GM12878 (cell line): ENCODE results near the gene ME2. TPM values are rescaled to one million over a fixed set of nuclear protein-coding genes. Genes with fewer than 3 reads are reported as not detected.
"Not testable (repeated sequence)": the region's sequence is repeated elsewhere in the genome, so short reads cannot be mapped to it uniquely, and the experiment has no call there.

Experiments used
- ATAC-seq: fragments of 200-7000 bp; cut with Tn5 transposase; 3 replicates; pipeline ENCODE4 v1.9.1; 2020; ENCODE audit warnings: mild to moderate bottlenecking, moderate library complexity
- BruUV-seq: library from RNA; stranded (reverse); fragments of 400-500 nt; replicated peaks from 2 replicates; lab custom pipeline; 2021; lab: Mats Ljungman, UMichigan
- CTCF ChIA-PET: fragments of 300-600 bp; sonication (Branson Sonifier 250); formaldehyde crosslinking; extraction: SDS; loops from one replicate; lab custom pipeline; 2021; ENCODE audit warnings: inconsistent platforms; lab: Yijun Ruan, JAX
- POLR2A ChIA-PET: fragments of 350-600 bp; formaldehyde crosslinking; extraction: SDS; loops from one replicate; lab custom pipeline; 2021; ENCODE audit warnings: inconsistent platforms; lab: Charles Lee
- RAD21 ChIA-PET: fragments of 300-600 bp; sonication (Branson Sonifier 250); formaldehyde crosslinking; loops from one replicate; lab custom pipeline; 2023; ENCODE audit warnings: antibody characterized with exemption; ENCODE audit not compliant: unreplicated experiment; lab: Charles Lee
- SMC1A ChIA-PET: fragments of 300-600 bp; sonication (Branson Sonifier 250); formaldehyde crosslinking; loops from one replicate; lab custom pipeline; 2023; ENCODE audit not compliant: unreplicated experiment, uncharacterized antibody; lab: Charles Lee
- DNase-seq: peaks from one replicate; pipeline ENCODE4 v3.0.0-alpha.2; 2011; ENCODE audit warnings: low read depth, low spot score
- FAIRE-seq: peaks from 3 replicates; lab custom pipeline; 2011; peaks lifted over from hg19 to GRCh38; lab: Jason Lieb, UNC
- H2AFZ ChIP-seq: 2 replicates; pipeline ENCODE4 v1.6.0; 2011; ENCODE audit warnings: low read depth, low read length, control low read depth; ENCODE audit not compliant: control insufficient read depth
- H3K27ac ChIP-seq: 2 replicates; pipeline ENCODE4 v1.5.1; 2011; ENCODE audit warnings: control low read depth; ENCODE audit not compliant: control insufficient read depth, insufficient read depth
- H3K27me3 ChIP-seq, 2 experiments: replicated peaks in 1 of 2; 2 replicates each; pipeline versions ENCODE4 v1.6.0 to v1.6.1; 2011; ENCODE audit warnings: low read length in 1 of 2; ENCODE audit not compliant: control insufficient read depth in 2 of 2, insufficient read depth in 2 of 2
- H3K36me3 ChIP-seq, 2 experiments: 2 replicates each; pipeline ENCODE4 v1.5.1; 2011; ENCODE audit warnings: low read length in 1 of 2; ENCODE audit not compliant: control insufficient read depth in 2 of 2, insufficient read depth in 2 of 2
- H3K4me1 ChIP-seq: 2 replicates; pipeline ENCODE4 v1.6.1; 2011; ENCODE audit warnings: mild to moderate bottlenecking, low read length, moderate library complexity, mixed read lengths; ENCODE audit not compliant: control insufficient read depth, insufficient read depth
- H3K4me2 ChIP-seq: 2 replicates; pipeline ENCODE4 v1.6.0; 2011; ENCODE audit warnings: control low read depth; ENCODE audit not compliant: control insufficient read depth, insufficient read depth
- H3K4me3 ChIP-seq: fragments of 200-600 bp; sonication (generic); 2 replicates; pipeline ENCODE4 v1.5.1; 2016
- H3K79me2 ChIP-seq: 2 replicates; pipeline ENCODE4 v1.6.0; 2011; ENCODE audit warnings: low read length; ENCODE audit not compliant: control insufficient read depth, insufficient read depth
- H3K9ac ChIP-seq: 2 replicates; pipeline ENCODE4 v1.8.0; 2011; ENCODE audit warnings: low read length, control low read depth, mixed read lengths; ENCODE audit not compliant: control insufficient read depth, insufficient read depth
- H3K9me3 ChIP-seq: replicated peaks from 3 replicates; pipeline ENCODE4 v1.5.1; 2011; ENCODE audit warnings: mild to moderate bottlenecking, low read length; ENCODE audit not compliant: control insufficient read depth, insufficient read depth
- H4K20me1 ChIP-seq: 2 replicates; pipeline ENCODE4 v1.6.0; 2011; ENCODE audit not compliant: control insufficient read depth, insufficient read depth
- HDGF ChIP-seq: fragments of 450-650 bp; IDR thresholded peaks from 2 replicates; pipeline ENCODE4 v1.6.1; 2016; ENCODE audit warnings: antibody characterized with exemption
- PAX5 ChIP-seq: IDR thresholded peaks from 2 replicates; pipeline ENCODE4 v1.6.1; 2011; ENCODE audit warnings: low read depth, low read length, borderline replicate concordance
- RUNX3 ChIP-seq: IDR thresholded peaks from 2 replicates; pipeline ENCODE4 v1.6.1; 2012; ENCODE audit warnings: low read length, inconsistent platforms
- WGBS: methylation state at CpG from one replicate; pipeline ENCODE4 v1.1.6; 2016; ENCODE audit warnings: low lambda C conversion rate; ENCODE audit not compliant: insufficient replicate concordance, insufficient coverage; ENCODE audit errors: missing lambda C conversion rate; 5-methylcytosine and 5-hydroxymethylcytosine counted together
- in situ Hi-C: fragments of 300-500 bp; cut with MboI; formaldehyde crosslinking; loops from 9 replicates; pipeline ENCODE4 v1.14.3; 2018; ENCODE audit warnings: mixed read lengths
- intact Hi-C: fragments of 100-400 bp; cut with micrococcal nuclease; formaldehyde crosslinking; loops from one replicate; pipeline ENCODE4 v1.14.2; 2022; ENCODE audit not compliant: unreplicated experiment
- polyA plus RNA-seq, 11 experiments: library from polyadenylated mRNA; depleted of rRNA in 4 of 11; unstranded in 6 of 11; stranded (reverse) in 5 of 11; fragments of >200 nt; fragmentation: Nextera tagmentation in 4 of 11; fragmentation: Illumina TruSeq in 1 of 11; extraction: Ambion mirVana in 4 of 11; extraction: Trizol in 1 of 11; gene quantifications; 1 replicate in 1 of 11; 2 replicates in 10 of 11; pipeline versions ENCODE4 v1.2.1 to v1.2.3, GENCODE V29; 2011 to 2016; ENCODE audit warnings: inconsistent platforms in 2 of 11, missing spikeins in 2 of 11, low read depth in 1 of 11
- total RNA-seq, 4 experiments: library from RNA; depleted of rRNA in 3 of 4; stranded (reverse); fragments of >200 nt in 3 of 4; fragmentation: Illumina TruSeq in 1 of 4; extraction: Trizol in 1 of 4; gene quantifications; 2 replicates each; pipeline versions ENCODE4 v1.2.1 to v1.2.3, GENCODE V29; 2013 to 2021
- TF ChIP-seq, protein P1 (sequence below): fragments of 450-650 bp; IDR thresholded peaks from 2 replicates; pipeline ENCODE4 v1.6.1; 2016; ENCODE audit warnings: mild to moderate bottlenecking
- TF ChIP-seq, protein P2 (sequence below): fragments of 450-650 bp; IDR thresholded peaks from 2 replicates; pipeline ENCODE4 v1.6.1; 2017; ENCODE audit warnings: mild to moderate bottlenecking
- TF ChIP-seq, protein P3 (sequence below): fragments of 450-650 bp; IDR thresholded peaks from 2 replicates; pipeline ENCODE4 v1.6.1; 2016; ENCODE audit warnings: mild to moderate bottlenecking

The ME2 gene
- total and polyA plus RNA-seq, 10 of the 15 experiments (the other 5 are each of a cell fraction or from before 2014, with no cell fraction given) = 41.3 to 155 (median 133) TPM

DNA sequence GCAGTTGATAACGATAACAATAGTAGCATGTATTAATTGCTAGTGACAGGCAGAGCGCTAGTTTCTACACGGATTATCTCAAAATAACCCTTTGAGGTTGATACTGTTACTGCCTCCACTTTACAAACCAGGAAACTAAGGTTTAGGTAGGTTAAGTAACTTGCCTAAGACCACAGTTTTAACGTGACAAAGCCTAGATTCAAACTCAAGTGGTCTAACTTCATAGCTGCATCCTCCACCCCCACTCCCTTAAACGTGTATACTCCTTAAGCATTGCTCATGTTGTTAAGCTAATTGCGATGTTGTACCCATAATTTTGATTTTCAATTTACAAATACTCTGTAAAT is 1.2 kb downstream of the ME2 start (continued):
- TF ChIP-seq, protein P1, sequence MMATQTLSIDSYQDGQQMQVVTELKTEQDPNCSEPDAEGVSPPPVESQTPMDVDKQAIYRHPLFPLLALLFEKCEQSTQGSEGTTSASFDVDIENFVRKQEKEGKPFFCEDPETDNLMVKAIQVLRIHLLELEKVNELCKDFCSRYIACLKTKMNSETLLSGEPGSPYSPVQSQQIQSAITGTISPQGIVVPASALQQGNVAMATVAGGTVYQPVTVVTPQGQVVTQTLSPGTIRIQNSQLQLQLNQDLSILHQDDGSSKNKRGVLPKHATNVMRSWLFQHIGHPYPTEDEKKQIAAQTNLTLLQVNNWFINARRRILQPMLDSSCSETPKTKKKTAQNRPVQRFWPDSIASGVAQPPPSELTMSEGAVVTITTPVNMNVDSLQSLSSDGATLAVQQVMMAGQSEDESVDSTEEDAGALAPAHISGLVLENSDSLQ = no peak
- no peak for TF ChIP-seq PAX5
- TF ChIP-seq RUNX3 = peak; percentile 47

DNA sequence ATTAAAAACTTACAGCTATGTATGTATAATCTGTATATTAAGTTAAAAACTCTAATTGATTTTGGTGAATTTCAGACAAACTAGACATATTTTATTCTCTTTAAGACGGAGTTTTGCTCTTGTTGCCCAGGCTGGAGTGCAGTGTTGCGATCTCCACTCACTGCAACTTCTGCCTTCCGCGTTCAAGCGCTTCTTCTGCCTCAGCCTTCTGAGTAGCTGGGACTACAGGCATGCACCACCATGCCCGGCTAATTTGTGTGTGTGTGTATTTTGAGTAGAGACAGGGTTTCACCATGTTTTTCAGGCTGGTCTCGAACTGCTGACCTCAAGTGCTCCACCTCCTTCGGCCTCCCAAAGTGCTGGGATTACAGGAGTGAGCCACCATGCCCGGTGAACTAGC is 2.0 kb downstream of the ME2 start:
- ATAC-seq, H3K9me3 ChIP-seq, H3K27me3 ChIP-seq, BruUV-seq, DNase-seq, H4K20me1 ChIP-seq, intact Hi-C loops, H2AFZ ChIP-seq, H3K27ac ChIP-seq, FAIRE-seq, H3K36me3 ChIP-seq: not testable (repeated sequence)
- WGBS = 99% methylated on average over 9 of the region's 9 CpGs
- RAD21 ChIA-PET = interaction anchor here (0.9 to 1.2 kb wide), 4 partner anchors 14 to 314 kb away, joined by 3 read pairs; no protein-coding TSS in a partner anchor
- SMC1A ChIA-PET = interaction anchor here (0.6 to 1.6 kb wide), 8 partner anchors 8 to 332 kb away, joined by 3 to 4 read pairs (median 4); partner anchors contain the start of gene MRO
- Histone ChIP-seq H3K79me2 (peaks cover 72% of the 10 kb centered on the region), H3K4me2 (peak overlapping the region; percentile 82; the same call in 1 of the 2 replicates), H3K4me3 (peak overlapping the region; percentile 79; the same call in 1 of the 2 replicates), H3K4me1 (peaks cover 15% of the 10 kb centered on the region), H3K9ac (peak overlapping the region; percentile 97)
- in situ Hi-C loops = loop anchor here (10.0 kb wide), 1 partner anchor 314 kb away; the partner anchor contains the start of gene MEX3C
- CTCF ChIA-PET = interaction anchor here (0.9 to 1.6 kb wide), 5 partner anchors 10 to 169 kb away, joined by 3 to 6 read pairs (median 4); partner anchors contain the start of gene MRO
- TF ChIP-seq, protein P2, sequence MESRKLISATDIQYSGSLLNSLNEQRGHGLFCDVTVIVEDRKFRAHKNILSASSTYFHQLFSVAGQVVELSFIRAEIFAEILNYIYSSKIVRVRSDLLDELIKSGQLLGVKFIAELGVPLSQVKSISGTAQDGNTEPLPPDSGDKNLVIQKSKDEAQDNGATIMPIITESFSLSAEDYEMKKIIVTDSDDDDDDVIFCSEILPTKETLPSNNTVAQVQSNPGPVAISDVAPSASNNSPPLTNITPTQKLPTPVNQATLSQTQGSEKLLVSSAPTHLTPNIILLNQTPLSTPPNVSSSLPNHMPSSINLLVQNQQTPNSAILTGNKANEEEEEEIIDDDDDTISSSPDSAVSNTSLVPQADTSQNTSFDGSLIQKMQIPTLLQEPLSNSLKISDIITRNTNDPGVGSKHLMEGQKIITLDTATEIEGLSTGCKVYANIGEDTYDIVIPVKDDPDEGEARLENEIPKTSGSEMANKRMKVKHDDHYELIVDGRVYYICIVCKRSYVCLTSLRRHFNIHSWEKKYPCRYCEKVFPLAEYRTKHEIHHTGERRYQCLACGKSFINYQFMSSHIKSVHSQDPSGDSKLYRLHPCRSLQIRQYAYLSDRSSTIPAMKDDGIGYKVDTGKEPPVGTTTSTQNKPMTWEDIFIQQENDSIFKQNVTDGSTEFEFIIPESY = 0 out of 2 replicates have a peak, but pooled peaks have one; percentile 20
- TF ChIP-seq HDGF = 0 out of 2 replicates have a peak, but pooled peaks have one; percentile 40
- TF ChIP-seq, protein P3, sequence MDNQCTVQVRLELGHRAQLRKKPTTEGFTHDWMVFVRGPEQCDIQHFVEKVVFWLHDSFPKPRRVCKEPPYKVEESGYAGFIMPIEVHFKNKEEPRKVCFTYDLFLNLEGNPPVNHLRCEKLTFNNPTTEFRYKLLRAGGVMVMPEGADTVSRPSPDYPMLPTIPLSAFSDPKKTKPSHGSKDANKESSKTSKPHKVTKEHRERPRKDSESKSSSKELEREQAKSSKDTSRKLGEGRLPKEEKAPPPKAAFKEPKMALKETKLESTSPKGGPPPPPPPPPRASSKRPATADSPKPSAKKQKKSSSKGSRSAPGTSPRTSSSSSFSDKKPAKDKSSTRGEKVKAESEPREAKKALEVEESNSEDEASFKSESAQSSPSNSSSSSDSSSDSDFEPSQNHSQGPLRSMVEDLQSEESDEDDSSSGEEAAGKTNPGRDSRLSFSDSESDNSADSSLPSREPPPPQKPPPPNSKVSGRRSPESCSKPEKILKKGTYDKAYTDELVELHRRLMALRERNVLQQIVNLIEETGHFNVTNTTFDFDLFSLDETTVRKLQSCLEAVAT = peak; percentile 46; the same call in 1 of the 2 replicates
- POLR2A ChIA-PET = interaction anchor here (1.3 to 1.6 kb wide), 2 partner anchors 15 to 60 kb away, joined by 3 to 6 read pairs; no protein-coding TSS in a partner anchor
